Fibroblast of villous mesenchyme (primary cell): ENCODE results near the gene LOXHD1. TPM values are rescaled to one million over a fixed set of nuclear protein-coding genes. Genes with fewer than 3 reads are reported as not detected.

Experiments used
- DNase-seq: peaks from one replicate; pipeline ENCODE4 v3.0.0-alpha.2; 2010; ENCODE audit warnings: low read depth
- H3K4me3 ChIP-seq: 2 replicates; pipeline ENCODE4 v1.5.1; 2011; ENCODE audit warnings: low read depth, mild to moderate bottlenecking, low read length
- total RNA-seq: library from RNA; depleted of rRNA; stranded (reverse); fragments of >200 nt; gene quantifications from 2 replicates; pipeline ENCODE4 v1.2.3, GENCODE V29; 2012
- TF ChIP-seq, protein P1 (sequence below): IDR thresholded peaks from 2 replicates; pipeline ENCODE4 v1.5.1; 2012; ENCODE audit warnings: low read depth, mild to moderate bottlenecking, low read length; ENCODE audit not compliant: insufficient read depth

Gene LOXHD1
- total RNA-seq, 1 donor, result not detected

- no peak overlapping the region for H3K4me3 ChIP-seq
- TF ChIP-seq, protein P1, sequence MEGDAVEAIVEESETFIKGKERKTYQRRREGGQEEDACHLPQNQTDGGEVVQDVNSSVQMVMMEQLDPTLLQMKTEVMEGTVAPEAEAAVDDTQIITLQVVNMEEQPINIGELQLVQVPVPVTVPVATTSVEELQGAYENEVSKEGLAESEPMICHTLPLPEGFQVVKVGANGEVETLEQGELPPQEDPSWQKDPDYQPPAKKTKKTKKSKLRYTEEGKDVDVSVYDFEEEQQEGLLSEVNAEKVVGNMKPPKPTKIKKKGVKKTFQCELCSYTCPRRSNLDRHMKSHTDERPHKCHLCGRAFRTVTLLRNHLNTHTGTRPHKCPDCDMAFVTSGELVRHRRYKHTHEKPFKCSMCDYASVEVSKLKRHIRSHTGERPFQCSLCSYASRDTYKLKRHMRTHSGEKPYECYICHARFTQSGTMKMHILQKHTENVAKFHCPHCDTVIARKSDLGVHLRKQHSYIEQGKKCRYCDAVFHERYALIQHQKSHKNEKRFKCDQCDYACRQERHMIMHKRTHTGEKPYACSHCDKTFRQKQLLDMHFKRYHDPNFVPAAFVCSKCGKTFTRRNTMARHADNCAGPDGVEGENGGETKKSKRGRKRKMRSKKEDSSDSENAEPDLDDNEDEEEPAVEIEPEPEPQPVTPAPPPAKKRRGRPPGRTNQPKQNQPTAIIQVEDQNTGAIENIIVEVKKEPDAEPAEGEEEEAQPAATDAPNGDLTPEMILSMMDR, result no peak
- no peak for DNase-seq
Observed at GRCh38 chr18:46588971-46589660, 67.9 kb downstream of the LOXHD1 start.

DNA sequence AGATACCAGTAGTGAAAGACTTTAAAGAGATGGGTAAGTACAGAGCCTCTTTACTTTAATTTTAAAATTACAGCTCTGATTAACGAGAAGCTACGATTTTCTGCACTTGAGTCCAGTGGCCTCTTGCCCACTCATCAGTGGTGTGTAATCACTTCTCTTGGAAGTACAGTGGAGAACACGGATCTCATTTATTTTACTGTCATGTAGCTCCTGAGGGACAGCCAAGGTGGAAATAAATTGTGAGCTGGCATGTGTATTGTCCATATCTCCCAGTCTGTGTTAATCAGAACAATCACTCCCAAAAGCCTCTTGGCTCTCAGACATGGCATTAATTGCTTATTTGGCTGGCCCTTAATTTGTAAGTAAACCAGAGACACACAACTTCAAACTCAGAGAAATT, 69.4 kb downstream of the LOXHD1 start:
- TF ChIP-seq, protein P1, result no peak
- DNase-seq, result no peak
- no peak overlapping the region for H3K4me3 ChIP-seq

- TF ChIP-seq, protein P1, result no peak
- H3K4me3 ChIP-seq, result no peak overlapping the region
- no peak for DNase-seq
Observed at GRCh38 chr18:46583711-46584110, 73.3 kb downstream of the LOXHD1 start.

- DNase-seq, result no peak
Observed at GRCh38 chr18:46581648-46582047, 75.4 kb downstream of the LOXHD1 start.

GRCh38 chr18:46578987-46579386, 78.0 kb downstream of the LOXHD1 start:
- DNase-seq, result no peak
- no peak overlapping the region for H3K4me3 ChIP-seq
- TF ChIP-seq, protein P1, result no peak

More at GRCh38 chr18:46581648-46582047, 75.4 kb downstream of the LOXHD1 start:
- TF ChIP-seq, protein P1, result no peak
- H3K4me3 ChIP-seq, result no peak overlapping the region

- no peak overlapping the region for H3K4me3 ChIP-seq
- TF ChIP-seq, protein P1, result no peak
- no peak for DNase-seq
Observed at GRCh38 chr18:46577546-46577945, 79.5 kb downstream of the LOXHD1 start.

DNA sequence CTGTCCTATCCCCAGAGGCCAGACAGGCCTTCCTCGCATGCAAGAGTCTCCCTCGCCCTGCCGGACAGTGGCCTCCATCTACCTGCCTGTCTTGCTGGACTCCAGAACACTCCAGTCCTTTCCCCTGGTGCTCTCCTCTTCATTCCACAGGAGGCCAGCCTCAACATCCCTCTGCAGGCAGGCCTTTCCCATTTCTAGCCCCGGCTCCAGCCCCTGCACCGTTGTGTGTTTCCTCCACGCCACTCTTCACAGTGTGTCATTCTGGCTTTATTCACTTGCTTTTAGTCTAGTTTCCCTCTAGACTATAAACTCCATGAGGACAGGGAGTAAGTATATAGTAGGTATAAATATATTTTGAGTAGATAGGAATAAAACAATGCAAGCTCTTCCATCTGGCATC, 81.2 kb downstream of the LOXHD1 start:
- no peak for DNase-seq
- TF ChIP-seq, protein P1, result no peak

More for the DNA sequence above, 81.2 kb downstream of the LOXHD1 start:
- no peak overlapping the region for H3K4me3 ChIP-seq
